ENCODE measurements around the gene SSBP3.

DNA sequence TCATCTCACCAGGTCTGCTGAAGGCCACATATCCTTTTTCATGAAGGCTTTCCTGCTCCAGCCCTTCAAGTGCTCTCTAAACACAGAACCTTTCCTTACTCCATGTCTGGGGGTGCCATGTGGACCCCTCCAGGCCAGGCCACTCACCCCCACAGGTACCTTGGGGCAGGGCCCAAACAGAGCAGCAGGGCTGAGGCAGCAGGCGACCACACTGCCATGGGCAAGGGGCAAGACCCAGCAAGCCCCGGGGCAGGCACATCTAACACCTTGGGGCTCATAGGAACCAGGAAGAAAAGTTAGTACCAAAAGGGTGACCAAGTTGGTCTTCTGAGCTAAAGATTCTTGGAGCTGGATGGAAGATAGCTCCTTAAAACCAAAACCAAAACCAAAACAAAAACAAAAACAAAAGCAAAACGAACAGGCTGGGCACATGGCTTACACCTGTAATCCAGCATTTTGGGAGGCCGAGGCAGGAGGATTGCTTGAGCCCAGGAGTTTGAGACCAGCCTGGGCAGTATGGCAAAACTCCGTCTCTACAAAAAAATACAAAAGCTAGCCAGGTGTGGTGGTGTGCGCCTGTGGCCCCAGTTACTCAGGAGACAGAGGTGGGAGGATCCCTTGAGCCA, 142.5 kb downstream of the SSBP3 start:
- TF ChIP-seq, protein P1, sequence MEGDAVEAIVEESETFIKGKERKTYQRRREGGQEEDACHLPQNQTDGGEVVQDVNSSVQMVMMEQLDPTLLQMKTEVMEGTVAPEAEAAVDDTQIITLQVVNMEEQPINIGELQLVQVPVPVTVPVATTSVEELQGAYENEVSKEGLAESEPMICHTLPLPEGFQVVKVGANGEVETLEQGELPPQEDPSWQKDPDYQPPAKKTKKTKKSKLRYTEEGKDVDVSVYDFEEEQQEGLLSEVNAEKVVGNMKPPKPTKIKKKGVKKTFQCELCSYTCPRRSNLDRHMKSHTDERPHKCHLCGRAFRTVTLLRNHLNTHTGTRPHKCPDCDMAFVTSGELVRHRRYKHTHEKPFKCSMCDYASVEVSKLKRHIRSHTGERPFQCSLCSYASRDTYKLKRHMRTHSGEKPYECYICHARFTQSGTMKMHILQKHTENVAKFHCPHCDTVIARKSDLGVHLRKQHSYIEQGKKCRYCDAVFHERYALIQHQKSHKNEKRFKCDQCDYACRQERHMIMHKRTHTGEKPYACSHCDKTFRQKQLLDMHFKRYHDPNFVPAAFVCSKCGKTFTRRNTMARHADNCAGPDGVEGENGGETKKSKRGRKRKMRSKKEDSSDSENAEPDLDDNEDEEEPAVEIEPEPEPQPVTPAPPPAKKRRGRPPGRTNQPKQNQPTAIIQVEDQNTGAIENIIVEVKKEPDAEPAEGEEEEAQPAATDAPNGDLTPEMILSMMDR (conservative IDR thresholded peaks at IDR 0.05; ENCODE audit: low read length): no peak
- TF ChIP-seq EZH2phosphoT487 (IDR thresholded peaks at IDR 0.05; ENCODE audit: borderline replicate concordance, low read depth, low read length): no peak
